Measurements from ENCODE around the gene HOGA1. TPM values are rescaled to one million over a fixed set of nuclear protein-coding genes. Genes with fewer than 3 reads are reported as not detected.

Gene HOGA1
- polyA plus RNA-seq, 1 donor (not counting 4 experiments of a cell fraction or from before 2014, with no cell fraction given), result 1.0 TPM

DNA sequence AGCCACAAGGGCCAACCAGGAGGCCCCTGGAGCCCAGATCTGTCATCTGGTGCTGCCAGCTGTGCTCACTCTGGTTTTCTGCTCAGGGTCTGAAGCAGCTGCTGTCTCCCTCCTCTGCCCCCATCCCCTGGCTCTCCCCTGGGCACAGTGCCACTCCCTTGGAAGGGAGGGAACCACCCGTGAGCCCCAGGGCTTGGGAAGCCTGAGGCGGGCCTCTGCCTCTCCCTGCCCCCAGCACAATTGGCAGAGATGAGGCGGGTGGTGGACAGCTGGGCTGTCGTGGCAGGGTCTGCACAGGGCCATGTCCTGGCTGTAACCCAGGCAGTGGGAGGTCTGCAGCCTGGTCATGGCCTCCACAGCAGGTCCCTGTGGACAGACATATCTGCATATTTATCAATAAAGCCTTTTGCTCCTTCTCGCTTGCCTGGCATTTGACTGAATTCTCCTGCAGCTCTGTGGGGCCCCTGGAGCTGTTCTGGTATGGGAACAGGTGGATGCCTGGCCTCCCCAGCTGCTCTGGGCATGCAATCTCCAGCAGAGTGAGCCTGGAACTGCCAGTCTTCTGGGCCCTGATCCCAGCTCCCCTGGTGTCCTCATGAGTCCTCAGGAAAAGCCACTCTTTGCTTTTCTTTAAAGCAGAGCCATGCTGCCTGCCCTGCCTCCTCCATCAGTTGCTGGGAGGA is 13.3 kb upstream of the HOGA1 start:
- FAIRE-seq, result no peak

DNA sequence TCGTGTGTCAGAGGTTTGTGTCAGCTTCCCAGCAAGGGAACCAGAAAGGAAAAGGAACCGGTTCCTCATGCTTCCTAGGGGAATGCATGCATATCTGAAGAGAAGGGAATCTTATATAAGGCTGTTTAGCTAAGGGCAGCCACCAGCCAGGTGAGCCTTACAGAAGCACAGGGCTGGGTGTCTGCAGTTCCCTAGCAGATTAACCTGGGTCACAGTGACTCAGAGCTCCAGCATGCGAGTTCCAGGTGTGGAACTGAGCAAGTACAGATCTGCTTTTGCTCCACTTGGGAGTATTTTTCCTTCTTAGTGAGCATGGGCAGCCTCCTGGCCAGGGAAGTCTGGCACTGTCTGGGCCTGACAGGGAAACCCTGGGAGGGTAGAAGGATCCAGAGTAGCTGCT is 12.6 kb upstream of the HOGA1 start:
- Histone ChIP-seq H3K4me2 (ENCODE audit: control insufficient read depth, extremely low read depth, insufficient read depth, low read depth, low read length) (peak overlapping the region; percentile 92), H3K9me3 (ENCODE audit: control insufficient read depth, low read depth, low read length) (no peaks in the 10 kb centered on the region), H3K9ac (ENCODE audit: control insufficient read depth, extremely low read depth, insufficient read depth, low read length) (peak overlapping the region; percentile 80), H2AFZ (ENCODE audit: control insufficient read depth, low read length) (no peak overlapping the region), H3K27me3 (ENCODE audit: control insufficient read depth, extremely low read depth, insufficient read depth, low read length) (no peaks in the 10 kb centered on the region), H4K20me1 (ENCODE audit: control insufficient read depth, extremely low read depth, insufficient read depth, low read length) (peaks cover 2% of the 10 kb centered on the region), H3K36me3 (ENCODE audit: control insufficient read depth in 2 of 2, extremely low read depth in 1 of 2, insufficient read depth in 2 of 2, low read length in 2 of 2) (peaks cover 5 to 13% of the 10 kb centered on the region in 2 experiments), H3K27ac (ENCODE audit: control insufficient read depth, insufficient read depth, low read length) (peak overlapping the region; percentile 92), H3K4me3 (ENCODE audit: control insufficient read depth in 2 of 3, extremely low read depth in 1 of 3, insufficient read depth in 2 of 3, low read depth in 1 of 3, low read length in 3 of 3) (peak overlapping the region in 2 of 3 experiments; percentile 30 to 37), H3K9me1 (ENCODE audit: control insufficient read depth, extremely low read depth, insufficient read depth, low read length) (no peaks in the 10 kb centered on the region), H3K4me1 (ENCODE audit: control insufficient read depth, extremely low read depth, insufficient read depth, low read length) (peaks cover 63% of the 10 kb centered on the region), H3K79me2 (ENCODE audit: control insufficient read depth, insufficient read depth, low read length) (no peaks in the 10 kb centered on the region)
- peak; percentile 100 for FAIRE-seq
- peak; percentile 97 for DNase-seq (ENCODE audit: low read depth, low spot score)
- dilution Hi-C loops (cut with MboI; ENCODE audit: extremely low pct_ligation_motif_present, low sequenced_read_pairs), result no loop called here
- TF ChIP-seq, protein P1, sequence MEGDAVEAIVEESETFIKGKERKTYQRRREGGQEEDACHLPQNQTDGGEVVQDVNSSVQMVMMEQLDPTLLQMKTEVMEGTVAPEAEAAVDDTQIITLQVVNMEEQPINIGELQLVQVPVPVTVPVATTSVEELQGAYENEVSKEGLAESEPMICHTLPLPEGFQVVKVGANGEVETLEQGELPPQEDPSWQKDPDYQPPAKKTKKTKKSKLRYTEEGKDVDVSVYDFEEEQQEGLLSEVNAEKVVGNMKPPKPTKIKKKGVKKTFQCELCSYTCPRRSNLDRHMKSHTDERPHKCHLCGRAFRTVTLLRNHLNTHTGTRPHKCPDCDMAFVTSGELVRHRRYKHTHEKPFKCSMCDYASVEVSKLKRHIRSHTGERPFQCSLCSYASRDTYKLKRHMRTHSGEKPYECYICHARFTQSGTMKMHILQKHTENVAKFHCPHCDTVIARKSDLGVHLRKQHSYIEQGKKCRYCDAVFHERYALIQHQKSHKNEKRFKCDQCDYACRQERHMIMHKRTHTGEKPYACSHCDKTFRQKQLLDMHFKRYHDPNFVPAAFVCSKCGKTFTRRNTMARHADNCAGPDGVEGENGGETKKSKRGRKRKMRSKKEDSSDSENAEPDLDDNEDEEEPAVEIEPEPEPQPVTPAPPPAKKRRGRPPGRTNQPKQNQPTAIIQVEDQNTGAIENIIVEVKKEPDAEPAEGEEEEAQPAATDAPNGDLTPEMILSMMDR (optimal IDR thresholded peaks at IDR 0.05 in 1 of 3, IDR thresholded peaks at IDR 0.05 in 1 of 3, conservative IDR thresholded peaks at IDR 0.05 in 1 of 3; ENCODE audit: extremely low read depth in 1 of 3, insufficient read depth in 2 of 3, low read length in 3 of 3), result no peak
- no peak for TF ChIP-seq EZH2 (IDR thresholded peaks at IDR 0.05; ENCODE audit: low read length)

More for the DNA sequence above, 13.3 kb upstream of the HOGA1 start:
- H3K9ac ChIP-seq (ENCODE audit: control insufficient read depth, extremely low read depth, insufficient read depth, low read length), result peak overlapping the region; percentile 80
- H3K27me3 ChIP-seq (ENCODE audit: control insufficient read depth, extremely low read depth, insufficient read depth, low read length), result no peaks in the 10 kb centered on the region
- H4K20me1 ChIP-seq (ENCODE audit: control insufficient read depth, extremely low read depth, insufficient read depth, low read length), result peaks cover 4% of the 10 kb centered on the region
- H3K9me1 ChIP-seq (ENCODE audit: control insufficient read depth, extremely low read depth, insufficient read depth, low read length), result no peaks in the 10 kb centered on the region
- DNase-seq (ENCODE audit: low read depth, low spot score), result no peak
- peak overlapping the region; percentile 92 for H3K4me2 ChIP-seq (ENCODE audit: control insufficient read depth, extremely low read depth, insufficient read depth, low read depth, low read length)
- peaks cover 69% of the 10 kb centered on the region for H3K4me1 ChIP-seq (ENCODE audit: control insufficient read depth, extremely low read depth, insufficient read depth, low read length)
- no peaks in the 10 kb centered on the region for H3K79me2 ChIP-seq (ENCODE audit: control insufficient read depth, insufficient read depth, low read length)
- H3K27ac ChIP-seq (ENCODE audit: control insufficient read depth, insufficient read depth, low read length), result peak overlapping the region; percentile 92
- dilution Hi-C loops (cut with MboI; ENCODE audit: extremely low pct_ligation_motif_present, low sequenced_read_pairs), result no loop called here
- no peaks in the 10 kb centered on the region for H3K9me3 ChIP-seq (ENCODE audit: control insufficient read depth, low read depth, low read length)
- H2AFZ ChIP-seq (ENCODE audit: control insufficient read depth, low read length), result no peak overlapping the region
- H3K36me3 ChIP-seq (ENCODE audit: control insufficient read depth in 2 of 2, extremely low read depth in 1 of 2, insufficient read depth in 2 of 2, low read length in 2 of 2), result peaks cover 5 to 13% of the 10 kb centered on the region in 2 experiments
- peak overlapping the region in 2 of 3 experiments; percentile 30 to 37 for H3K4me3 ChIP-seq (ENCODE audit: control insufficient read depth in 2 of 3, extremely low read depth in 1 of 3, insufficient read depth in 2 of 3, low read depth in 1 of 3, low read length in 3 of 3)
- no peak for TF ChIP-seq EZH2 (IDR thresholded peaks at IDR 0.05; ENCODE audit: low read length)
- TF ChIP-seq, protein P1 (optimal IDR thresholded peaks at IDR 0.05 in 1 of 3, IDR thresholded peaks at IDR 0.05 in 1 of 3, conservative IDR thresholded peaks at IDR 0.05 in 1 of 3; ENCODE audit: extremely low read depth in 1 of 3, insufficient read depth in 2 of 3, low read length in 3 of 3), result no peak

All from keratinocyte (primary cell).